Spinal cord (tissue), 10 donors: ENCODE measurements around the gene LHFPL2. TPM values are rescaled to one million over a fixed set of nuclear protein-coding genes. Genes with fewer than 3 reads are reported as not detected.

ENCODE experiments used
- DNase-seq, 6 donors: peaks; one replicate each; pipeline versions ENCODE4 v3.0.0 to v3.0.0-alpha.2; 2013 to 2015; ENCODE audit warnings: low spot score in 6 of 6, low read depth in 4 of 6
- H3K27ac ChIP-seq: one replicate; pipeline ENCODE4 v1.5.1; 2013; ENCODE audit warnings: low read depth, low read length, control low read depth
- H3K27me3 ChIP-seq: one replicate; pipeline ENCODE4 v1.6.1; 2013; ENCODE audit warnings: low read length; ENCODE audit not compliant: control insufficient read depth, insufficient read depth
- H3K36me3 ChIP-seq: one replicate; pipeline ENCODE4 v1.6.1; 2013; ENCODE audit warnings: low read length; ENCODE audit not compliant: control insufficient read depth, insufficient read depth
- H3K4me1 ChIP-seq: one replicate; pipeline ENCODE4 v1.6.1; 2013; ENCODE audit warnings: low read length; ENCODE audit not compliant: control insufficient read depth, insufficient read depth
- H3K4me3 ChIP-seq: one replicate; pipeline ENCODE4 v1.5.1; 2013; ENCODE audit warnings: low read depth, low read length, control low read depth
- H3K9me3 ChIP-seq: one replicate; pipeline ENCODE4 v1.6.1; 2013; ENCODE audit warnings: low read length; ENCODE audit not compliant: control insufficient read depth, insufficient read depth
- WGBS: methylation state at CpG from one replicate; pipeline ENCODE4 v1.1.5; 2013; ENCODE audit warnings: missing lambda C conversion rate; ENCODE audit not compliant: insufficient coverage; 5-methylcytosine and 5-hydroxymethylcytosine counted together
- polyA plus RNA-seq, 2 donors: library from polyadenylated mRNA; unstranded; fragments of 120-200 nt; gene quantifications; one replicate each; pipeline ENCODE4 v1.2.1, GENCODE V29; 2013; ENCODE audit not compliant: insufficient read length in 2 of 2
- total RNA-seq, 2 donors: library from RNA; depleted of rRNA in 1 of 2; stranded (reverse); fragments of 120-200 nt in 1 of 2; fragments of >200 nt in 1 of 2; gene quantifications; one replicate each; pipeline versions ENCODE4 v1.2.3 to v1.2.4, GENCODE V29; 2013 to 2014
- donor health status: healthy.

LHFPL2 gene
- total and polyA plus RNA-seq, 4 donors, result 39.4 to 81.8 (median 58.2) TPM

DNA sequence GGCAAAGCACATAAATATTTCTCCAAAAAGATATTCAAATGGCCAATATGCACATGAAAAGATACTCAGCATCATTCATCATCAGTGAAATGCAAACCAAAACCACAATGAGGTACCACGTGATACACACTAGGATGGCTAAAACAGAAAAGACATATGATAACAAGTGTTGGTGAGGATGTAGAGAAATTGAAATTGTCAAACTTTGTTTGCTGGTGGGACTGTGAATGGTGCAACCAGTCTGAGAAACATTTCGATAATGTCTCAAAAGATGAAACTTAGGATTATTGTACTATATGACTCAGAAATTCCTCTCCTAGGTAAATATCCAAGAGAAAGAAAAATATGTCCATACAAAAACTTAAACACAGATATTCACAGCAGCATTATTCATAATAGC lies 8.6 kb upstream of the LHFPL2 start:
- H3K9me3 ChIP-seq, result no peaks in the 10 kb centered on the region
- no peaks in the 10 kb centered on the region for H3K27me3 ChIP-seq
- WGBS, result 100% methylated on average over 1 of the region's 2 CpGs
- H3K4me1 ChIP-seq, result no peaks in the 10 kb centered on the region
- DNase-seq, result no peak
- H3K36me3 ChIP-seq, result no peaks in the 10 kb centered on the region
- H3K4me3 ChIP-seq, result no peak overlapping the region
- no peak overlapping the region for H3K27ac ChIP-seq

DNA sequence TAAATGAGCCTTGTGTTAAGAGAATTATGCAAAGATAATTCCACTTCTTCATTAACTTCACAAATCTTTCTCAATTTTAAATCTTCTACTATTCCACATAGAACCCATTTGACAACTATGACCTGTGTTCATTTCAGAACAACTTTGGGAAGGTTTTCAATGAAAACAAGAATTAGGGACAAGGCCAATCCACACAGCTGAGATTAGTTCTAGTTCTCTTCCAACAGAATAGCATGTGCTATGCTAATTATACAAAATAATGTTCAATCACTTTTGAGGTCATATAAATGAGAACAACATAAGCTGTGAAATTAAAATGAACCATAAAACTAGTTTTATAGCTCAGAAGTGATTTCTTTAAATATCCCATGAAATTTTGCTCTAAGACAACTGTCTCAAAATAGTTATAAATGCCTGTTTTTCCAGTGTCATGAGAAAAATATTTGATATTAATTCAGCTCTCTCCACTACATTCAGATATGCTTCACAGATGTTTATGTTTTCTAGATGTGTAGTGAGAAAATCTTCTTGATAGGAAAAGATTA lies 7.2 kb upstream of the LHFPL2 start:
- no peaks in the 10 kb centered on the region for H3K9me3 ChIP-seq
- no peaks in the 10 kb centered on the region for H3K36me3 ChIP-seq
- no peak overlapping the region for H3K27ac ChIP-seq
- H3K27me3 ChIP-seq, result no peaks in the 10 kb centered on the region
- H3K4me3 ChIP-seq, result no peak overlapping the region
- H3K4me1 ChIP-seq, result no peaks in the 10 kb centered on the region
- no peak for DNase-seq

GRCh38 chr5:78654386-78654785 lies 5.8 kb upstream of the LHFPL2 start:
- Histone ChIP-seq H3K27ac (no peak overlapping the region), H3K9me3 (no peaks in the 10 kb centered on the region), H3K4me1 (peaks cover 5% of the 10 kb centered on the region), H3K27me3 (no peaks in the 10 kb centered on the region), H3K4me3 (no peak overlapping the region), H3K36me3 (no peaks in the 10 kb centered on the region)
- WGBS, result 100% methylated on average over 1 of the region's 1 CpG
- DNase-seq, result no peak

DNA sequence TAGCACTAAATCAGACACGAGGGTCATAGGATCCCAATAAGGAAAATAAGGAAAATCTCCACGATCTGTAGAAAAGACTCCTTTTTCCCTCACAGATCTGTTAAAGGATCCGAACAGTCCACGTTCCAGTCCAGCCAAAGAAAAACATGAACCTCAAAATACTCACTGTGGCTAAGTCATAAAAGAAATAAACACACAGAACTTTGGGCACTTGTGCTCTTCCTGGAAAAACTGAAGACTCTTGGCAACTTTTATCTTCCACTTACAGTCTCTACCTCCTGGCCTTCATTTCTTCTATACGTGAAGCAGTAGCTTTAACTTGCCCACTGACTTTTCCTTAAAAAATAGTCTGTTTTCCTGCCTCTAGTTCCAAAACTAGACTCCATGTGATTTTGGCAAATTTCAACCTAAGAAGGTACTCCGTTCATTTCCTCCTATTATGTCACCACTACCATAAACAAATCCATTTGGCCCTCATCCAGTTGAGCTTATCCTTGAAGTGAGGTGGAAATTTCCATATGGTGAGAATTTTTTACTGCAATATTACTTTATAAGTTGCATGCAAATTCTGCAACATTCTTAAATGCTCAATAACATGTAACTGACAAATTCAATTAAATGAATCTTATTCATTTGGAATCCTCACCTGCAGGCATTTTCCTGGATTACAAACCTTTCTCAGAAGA lies 5.3 kb upstream of the LHFPL2 start:
- DNase-seq, result no peak
- no peaks in the 10 kb centered on the region for H3K27me3 ChIP-seq
- WGBS, result 75% methylated on average over 4 of the region's 6 CpGs
- H3K9me3 ChIP-seq, result no peaks in the 10 kb centered on the region
- no peak overlapping the region for H3K27ac ChIP-seq
- H3K36me3 ChIP-seq, result no peaks in the 10 kb centered on the region
- H3K4me3 ChIP-seq, result no peak overlapping the region
- peaks cover 9% of the 10 kb centered on the region for H3K4me1 ChIP-seq

DNA sequence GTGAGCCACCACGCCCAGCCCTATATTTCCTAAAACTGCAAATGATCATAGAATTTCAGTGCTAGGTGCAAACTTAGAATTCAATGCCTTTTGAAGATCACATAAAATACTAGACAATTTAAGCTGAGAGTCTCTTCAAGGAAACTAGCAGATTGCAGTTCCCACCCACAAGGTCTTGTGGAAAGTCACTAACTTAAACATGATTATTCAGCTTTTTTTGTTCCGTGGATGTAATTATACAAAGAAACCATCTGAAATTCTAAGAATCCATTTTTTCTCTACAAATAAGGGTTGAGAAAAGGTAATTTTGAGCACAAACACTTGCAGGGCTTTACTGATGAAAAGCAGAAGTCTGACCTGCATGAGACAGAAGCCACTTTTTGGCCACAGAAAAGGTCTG lies 4.5 kb upstream of the LHFPL2 start:
- no peaks in the 10 kb centered on the region for H3K9me3 ChIP-seq
- no peak overlapping the region for H3K27ac ChIP-seq
- H3K36me3 ChIP-seq, result no peaks in the 10 kb centered on the region
- DNase-seq, result no peak
- H3K27me3 ChIP-seq, result no peaks in the 10 kb centered on the region
- no CpG with 5 or more reads among the region's 2 CpGs for WGBS
- peaks cover 9% of the 10 kb centered on the region for H3K4me1 ChIP-seq
- no peak overlapping the region for H3K4me3 ChIP-seq

DNA sequence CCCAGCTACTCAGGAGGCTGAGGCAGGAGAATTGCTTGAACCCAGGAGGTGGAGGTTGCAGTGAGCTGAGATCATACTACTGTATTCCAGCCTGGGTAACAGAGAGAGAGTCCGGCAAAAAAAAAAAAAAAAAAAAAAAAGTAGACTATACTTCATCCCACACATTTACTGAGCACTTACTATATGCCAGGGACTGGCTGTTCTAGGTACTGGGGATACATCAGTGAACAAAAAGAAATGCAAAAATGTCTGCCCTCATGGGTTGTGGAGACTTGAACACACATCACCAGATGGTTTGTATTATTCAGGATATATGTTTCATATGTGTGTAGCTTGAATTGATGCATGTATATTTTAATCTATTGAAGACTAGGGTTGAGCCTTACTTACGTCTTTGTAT lies 2.9 kb upstream of the LHFPL2 start:
- Histone ChIP-seq H3K36me3 (no peaks in the 10 kb centered on the region), H3K4me3 (no peak overlapping the region), H3K27ac (no peak overlapping the region), H3K4me1 (peaks cover 16% of the 10 kb centered on the region), H3K9me3 (no peaks in the 10 kb centered on the region), H3K27me3 (no peaks in the 10 kb centered on the region)
- DNase-seq, result no peak
- no CpG with 5 or more reads among the region's 2 CpGs for WGBS

GRCh38 chr5:78650531-78650930 lies 2.0 kb upstream of the LHFPL2 start:
- Histone ChIP-seq H3K27me3 (no peaks in the 10 kb centered on the region), H3K27ac (peak overlapping the region; percentile 30), H3K4me1 (peaks cover 16% of the 10 kb centered on the region), H3K9me3 (no peaks in the 10 kb centered on the region), H3K4me3 (no peak overlapping the region), H3K36me3 (no peaks in the 10 kb centered on the region)
- DNase-seq, result no peak
- no CpG with 5 or more reads among the region's 1 CpG for WGBS

DNA sequence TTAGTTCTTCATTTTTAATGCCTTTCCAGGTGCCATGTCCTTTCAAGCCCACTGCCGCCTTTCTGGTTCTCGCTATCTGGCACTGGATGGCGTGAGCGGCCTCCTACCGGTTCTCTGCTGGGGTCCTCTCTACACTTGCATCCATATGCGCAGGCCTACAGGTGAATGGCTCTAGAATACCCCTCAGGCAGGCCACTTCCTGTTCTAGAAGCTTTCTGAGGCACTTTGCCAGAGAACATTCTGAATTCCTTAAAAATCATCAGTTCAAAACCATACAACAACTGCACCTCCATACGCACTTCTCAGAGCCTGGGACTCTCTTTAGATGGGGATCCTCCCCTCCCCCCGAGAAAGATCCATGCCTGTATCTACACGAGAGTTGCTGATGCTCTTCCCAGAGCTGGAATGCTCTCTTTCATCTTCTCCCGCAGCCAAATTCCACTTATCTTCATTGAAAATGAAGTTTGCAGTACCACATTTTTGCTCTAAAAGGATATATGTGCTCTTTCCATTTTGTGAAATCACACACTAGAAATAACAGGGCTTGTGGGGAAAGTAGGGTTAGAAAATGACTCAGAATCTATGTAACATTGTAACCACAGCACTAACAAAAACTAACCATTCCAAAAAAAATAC lies 1.4 kb upstream of the LHFPL2 start:
- Histone ChIP-seq H3K4me1 (peaks cover 19% of the 10 kb centered on the region), H3K36me3 (no peaks in the 10 kb centered on the region)
- peak in 1 of 6 donors; percentile 54 for DNase-seq

DNA sequence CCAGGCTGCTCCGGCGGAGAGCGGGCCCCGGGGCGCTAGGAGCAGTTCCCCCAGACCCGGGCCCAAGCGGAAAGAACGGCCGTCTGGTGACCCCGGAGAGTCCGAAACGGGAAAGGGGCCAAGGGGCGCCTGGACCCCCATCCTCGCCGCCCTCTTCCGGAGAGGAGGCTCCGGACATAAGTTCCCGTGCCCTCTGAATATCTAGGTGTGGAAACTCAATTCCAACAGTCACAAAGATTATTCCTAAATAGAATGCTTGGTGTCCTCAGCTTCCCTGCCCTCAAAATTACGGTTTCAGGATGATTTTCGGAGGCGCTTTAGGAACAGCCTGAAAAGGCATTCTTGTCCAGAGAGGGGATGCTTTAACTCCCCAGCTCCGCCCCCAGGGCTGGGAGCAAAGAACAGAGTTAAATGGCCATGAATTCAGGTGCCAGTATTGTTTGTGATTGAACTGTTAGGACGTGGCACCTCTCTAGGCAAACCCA lies 681 bp upstream of the LHFPL2 start:
- H3K27me3 ChIP-seq, result no peaks in the 10 kb centered on the region
- peaks cover 23% of the 10 kb centered on the region for H3K4me1 ChIP-seq
- WGBS, result under 1% methylated on average over 15 of the region's 23 CpGs
- H3K27ac ChIP-seq, result peak overlapping the region; percentile 93
- H3K36me3 ChIP-seq, result no peaks in the 10 kb centered on the region
- H3K9me3 ChIP-seq, result no peaks in the 10 kb centered on the region
- DNase-seq, result peak in 1 of 6 donors; percentile 47
- peak overlapping the region; percentile 63 for H3K4me3 ChIP-seq

More for the DNA sequence above, 1.4 kb upstream of the LHFPL2 start:
- Histone ChIP-seq H3K27me3 (no peaks in the 10 kb centered on the region), H3K27ac (peak overlapping the region; percentile 93), H3K4me3 (no peak overlapping the region), H3K9me3 (no peaks in the 10 kb centered on the region)
- WGBS, result 64% methylated on average over 8 of the region's 10 CpGs
